K562 (cell line): Measurements from ENCODE around the gene BANP. TPM values are rescaled to one million over a fixed set of nuclear protein-coding genes. Genes with fewer than 3 reads are reported as not detected.
"Not testable (repeated sequence)": the region's sequence is repeated elsewhere in the genome, so short reads cannot be mapped to it uniquely, and the experiment has no call there.

Experiments
- ATAC-seq: fragments of 200-7000 bp; cut with Tn5 transposase; 3 replicates; pipeline ENCODE4 v1.9.1; 2020; ENCODE audit warnings: moderate library complexity
- BruUV-seq: library from RNA; stranded (reverse); fragments of 400-500 nt; replicated peaks from 2 replicates; lab custom pipeline; 2021; lab: Mats Ljungman, UMichigan
- CTCF ChIA-PET: fragments of 300-600 bp; formaldehyde crosslinking; extraction: SDS; loops from one replicate; lab custom pipeline; 2021; ENCODE audit warnings: low intra/inter-chr PET ratio; lab: Yijun Ruan, JAX
- POLR2A ChIA-PET: fragments of 300-600, 350-650 bp; sonication (Branson Sonifier 250); formaldehyde crosslinking; extraction: SDS; loops from one replicate; lab custom pipeline; 2021; ENCODE audit warnings: antibody characterized with exemption, inconsistent platforms; lab: Yijun Ruan, JAX
- DNase-seq, 4 experiments: peaks; one replicate each; pipeline versions ENCODE4 v3.0.0 to v3.0.0-alpha.2; 2011 to 2018; ENCODE audit warnings: low spot score in 3 of 4, mixed read lengths in 3 of 4; ENCODE audit errors: extremely low read depth in 1 of 4
- FAIRE-seq: peaks from 2 replicates; lab custom pipeline; 2011; peaks lifted over from hg19 to GRCh38; lab: Jason Lieb, UNC
- H2AFZ ChIP-seq: 2 replicates; pipeline ENCODE4 v1.6.0; 2011; ENCODE audit warnings: low read depth, low read length, control low read depth, inconsistent platforms
- H3K27ac ChIP-seq: fragments of 200-600 bp; 3 replicates; pipeline ENCODE4 v1.8.0; 2011; ENCODE audit warnings: low read depth, mild to moderate bottlenecking, control low read depth, inconsistent platforms, low read length, moderate library complexity, mixed read lengths; ENCODE audit errors: extremely low read depth
- H3K27me3 ChIP-seq, 2 experiments: fragments of 300-600 bp in 1 of 2; 2 replicates in 1 of 2; 3 replicates in 1 of 2; pipeline versions ENCODE4 v1.6.0 to v1.8.0; 2011; ENCODE audit warnings: inconsistent platforms in 2 of 2, low read length in 2 of 2, mild to moderate bottlenecking in 1 of 2, mixed read lengths in 1 of 2, moderate library complexity in 1 of 2; ENCODE audit not compliant: control insufficient read depth in 2 of 2, insufficient read depth in 2 of 2
- H3K36me3 ChIP-seq: fragments of 300-600 bp; 3 replicates; pipeline ENCODE4 v1.8.0; 2011; ENCODE audit warnings: mild to moderate bottlenecking, low read length, inconsistent platforms; ENCODE audit not compliant: control insufficient read depth, insufficient read depth
- H3K4me1 ChIP-seq, 2 experiments: fragments of 200-600 bp in 1 of 2; replicated peaks in 1 of 2; 2 replicates in 1 of 2; 3 replicates in 1 of 2; pipeline versions ENCODE4 v1.5.1 to v1.8.0; 2011; ENCODE audit warnings: inconsistent platforms in 2 of 2, low read length in 2 of 2, mild to moderate bottlenecking in 1 of 2, mixed read lengths in 1 of 2, moderate library complexity in 1 of 2; ENCODE audit not compliant: control insufficient read depth in 2 of 2, insufficient read depth in 2 of 2
- H3K4me2 ChIP-seq: 2 replicates; pipeline ENCODE4 v1.6.1; 2011; ENCODE audit warnings: low read length, control low read depth, inconsistent platforms, mixed read lengths; ENCODE audit not compliant: insufficient read depth
- H3K4me3 ChIP-seq: fragments of 200-600 bp; sonication (generic), shearing (Covaris generic); 2 replicates; pipeline ENCODE4 v1.5.1; 2016; ENCODE audit warnings: control low read depth, inconsistent platforms
- H3K79me2 ChIP-seq: fragments of 200-600 bp; 3 replicates; pipeline ENCODE4 v1.8.0; 2011; ENCODE audit warnings: low read length, inconsistent platforms; ENCODE audit not compliant: control insufficient read depth, insufficient read depth
- H3K9ac ChIP-seq, 2 experiments: 2 replicates each; pipeline versions ENCODE4 v1.6.0 to v1.6.1; 2011; ENCODE audit warnings: low read depth in 2 of 2, low read length in 2 of 2, control low read depth in 1 of 2, inconsistent platforms in 1 of 2, mild to moderate bottlenecking in 1 of 2, mixed read lengths in 1 of 2; ENCODE audit not compliant: insufficient read depth in 1 of 2
- H3K9me1 ChIP-seq: one replicate; pipeline ENCODE4 v1.6.0; 2011; ENCODE audit warnings: inconsistent platforms, mild to moderate bottlenecking, low read length, moderate library complexity; ENCODE audit not compliant: control insufficient read depth, insufficient read depth
- H3K9me3 ChIP-seq: replicated peaks from 2 replicates; pipeline ENCODE4 v1.5.1; 2011; ENCODE audit warnings: low read depth, low read length, inconsistent platforms; ENCODE audit not compliant: control insufficient read depth, insufficient read depth
- H4K20me1 ChIP-seq: replicated peaks from 2 replicates; pipeline ENCODE4 v1.6.1; 2011; ENCODE audit warnings: low read length, inconsistent platforms, mixed read lengths; ENCODE audit not compliant: control insufficient read depth, insufficient read depth
- RBM25 ChIP-seq: fragments of 200-400 bp; formaldehyde crosslinking; IDR thresholded peaks from 2 replicates; pipeline ENCODE4 v1.6.1; 2018; ENCODE audit warnings: low read length, low read depth, moderate library complexity; ENCODE audit not compliant: severe bottlenecking
- RREB1 ChIP-seq: fragments of 250-450 bp; sonication (Bioruptor Pico); IDR thresholded peaks from 2 replicates; pipeline ENCODE4 v1.4.0; 2020
- WGBS: fragments of 100-300 bp; shearing (Covaris generic); methylation state at CpG from one replicate; pipeline ENCODE4 v1.1.6; 2016; ENCODE audit warnings: low coverage, mixed read lengths; ENCODE audit not compliant: insufficient coverage; ENCODE audit errors: missing lambda C conversion rate; 5-methylcytosine and 5-hydroxymethylcytosine counted together
- in situ Hi-C: fragments of 300-500 bp; cut with MboI; formaldehyde crosslinking; loops from 4 replicates; pipeline ENCODE4 v1.15.0; 2018; ENCODE audit warnings: inconsistent platforms, mixed read lengths
- intact Hi-C: fragments of 100-400 bp; cut with micrococcal nuclease; formaldehyde crosslinking; loops from 2 replicates; pipeline ENCODE4 v1.14.2; 2022
- polyA plus RNA-seq, 8 experiments: library from polyadenylated mRNA; depleted of rRNA in 4 of 8; stranded (reverse) in 5 of 8; unstranded in 3 of 8; fragments of >200 nt; fragmentation: Nextera tagmentation in 2 of 8; fragmentation: Illumina TruSeq in 1 of 8; extraction: Ambion mirVana in 2 of 8; extraction: Trizol in 1 of 8; gene quantifications; 2 replicates each; pipeline versions ENCODE4 v1.2.1 to v1.2.3, GENCODE V29; 2011 to 2014; ENCODE audit warnings: inconsistent platforms in 1 of 8, missing spikeins in 1 of 8
- total RNA-seq, 7 experiments: library from RNA; depleted of rRNA in 6 of 7; stranded (reverse); fragments of >200 nt in 6 of 7; fragmentation: Illumina TruSeq in 2 of 7; extraction: Trizol in 2 of 7; gene quantifications; 2 replicates each; pipeline versions ENCODE4 v1.2.1 to v1.2.3, GENCODE V29; 2011 to 2021; ENCODE audit warnings: low replicate concordance in 1 of 7

BANP gene
- total and polyA plus RNA-seq, 9 of the 15 experiments (the other 6 are each of a cell fraction or from before 2014, with no cell fraction given), result 4.6 to 22.1 (median 15.6) TPM

- TF ChIP-seq RREB1 (CRISPR knock-in tag) (no peak), RBM25 (no peak)
- TF ChIP-seq, all 486 proteins: peak for 0
These were observed 148.3 kb downstream of the BANP start (continued) for GRCh38 chr16:88099563-88099890.

- H2AFZ ChIP-seq, ATAC-seq, H3K9me3 ChIP-seq, H3K9me1 ChIP-seq, in situ Hi-C loops, FAIRE-seq, H4K20me1 ChIP-seq, H3K27ac ChIP-seq, intact Hi-C loops, BruUV-seq, H3K79me2 ChIP-seq, DNase-seq, H3K4me2 ChIP-seq, H3K4me3 ChIP-seq, H3K4me1 ChIP-seq, H3K36me3 ChIP-seq, POLR2A ChIA-PET, CTCF ChIA-PET, H3K9ac ChIP-seq: not testable (repeated sequence)
- H3K27me3 ChIP-seq, result peaks cover 18 to 58% of the 10 kb centered on the region in 2 experiments; a peak in 4 of 5 replicates
- 1% methylated on average over 9 of the region's 14 CpGs for WGBS
These were observed 148.7 kb downstream of the BANP start for GRCh38 chr16:88099956-88100355.

GRCh38 chr16:88100801-88101622 is 149.8 kb downstream of the BANP start:
- ATAC-seq, CTCF ChIA-PET, H3K27ac ChIP-seq, FAIRE-seq, DNase-seq, intact Hi-C loops, POLR2A ChIA-PET, H4K20me1 ChIP-seq, H3K4me2 ChIP-seq, H3K4me1 ChIP-seq, H3K9ac ChIP-seq, H2AFZ ChIP-seq, H3K9me1 ChIP-seq, H3K36me3 ChIP-seq, H3K9me3 ChIP-seq, H3K79me2 ChIP-seq, in situ Hi-C loops, H3K4me3 ChIP-seq, BruUV-seq: not testable (repeated sequence)
- 7% methylated on average over 28 of the region's 40 CpGs for WGBS
- peaks cover 18 to 58% of the 10 kb centered on the region in 2 experiments; a peak in 4 of 5 replicates for H3K27me3 ChIP-seq
